NCI-H460 (cell line): ENCODE data around the gene CASTOR1. TPM values are rescaled to one million over a fixed set of nuclear protein-coding genes. Genes with fewer than 3 reads are reported as not detected.
"Not testable (repeated sequence)": the region's sequence is repeated elsewhere in the genome, so short reads cannot be mapped to it uniquely, and the experiment has no call there.

Source experiments
- DNase-seq: peaks from one replicate; pipeline ENCODE4 v3.0.0-alpha.2; 2016; ENCODE audit warnings: low read depth; ENCODE audit errors: extremely low read depth
- polyA plus RNA-seq: library from polyadenylated mRNA; depleted of rRNA; stranded (reverse); fragments of >200 nt; gene quantifications from 2 replicates; pipeline ENCODE4 v1.2.3, GENCODE V29; 2014; cell fraction: nucleus; rRNA removed
- total RNA-seq: library from RNA; depleted of rRNA; stranded (reverse); fragments of >200 nt; shearing (Covaris generic); gene quantifications from 2 replicates; pipeline ENCODE4 v1.2.3, GENCODE V29; 2014; rRNA removed

The CASTOR1 gene
- 11.1 and 15.8 TPM in 2 replicates for total RNA-seq
- 22.8 and 24.5 TPM in 2 replicates for polyA plus RNA-seq

DNA sequence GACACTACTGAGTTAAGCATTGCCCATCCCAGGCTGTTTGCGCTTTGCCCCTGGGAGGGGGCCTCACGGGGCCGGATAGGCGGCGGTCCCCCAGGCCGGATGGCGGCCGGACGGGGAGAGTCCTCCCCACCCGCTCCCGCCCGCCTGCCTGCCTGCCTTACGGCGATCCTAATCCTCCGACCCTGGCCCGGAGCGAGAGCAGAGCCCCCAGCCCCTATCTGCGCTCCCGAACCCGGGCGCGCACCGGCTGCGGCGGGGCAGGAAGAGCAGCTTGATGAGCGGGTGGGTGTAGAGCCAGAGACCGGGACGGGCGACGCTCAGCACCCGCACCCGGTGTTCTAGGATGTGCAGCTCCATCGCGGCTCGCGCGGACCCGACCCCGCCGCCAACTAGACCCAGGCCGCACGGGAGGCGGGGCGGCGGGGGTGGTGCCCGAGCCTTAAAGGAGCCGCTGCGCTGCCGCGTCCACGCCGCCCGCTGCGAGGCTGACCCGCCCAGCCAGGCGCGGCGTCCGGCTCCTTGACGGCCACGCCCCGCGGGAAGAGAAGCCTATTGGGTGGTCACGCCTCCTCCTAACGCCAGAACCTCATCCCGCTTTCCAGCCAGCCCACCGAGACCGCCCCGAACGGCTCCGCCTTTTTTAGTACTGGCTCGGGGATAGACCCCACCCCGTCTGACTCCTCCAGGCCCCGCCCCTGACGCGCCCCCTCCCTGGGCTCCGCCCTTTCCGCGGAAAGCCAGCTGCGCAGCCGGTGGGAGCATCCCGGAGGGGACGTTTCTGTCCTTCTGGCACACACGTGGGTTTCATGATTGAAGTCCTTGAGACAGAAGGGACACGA, at the start of gene CASTOR1:
Gene CASTOR1 (minus strand): TSS at position 365 of the 839 bp plus-strand sequence. CDS start 8 bp downstream, at position 357.
- peak; percentile 95 for DNase-seq

DNA sequence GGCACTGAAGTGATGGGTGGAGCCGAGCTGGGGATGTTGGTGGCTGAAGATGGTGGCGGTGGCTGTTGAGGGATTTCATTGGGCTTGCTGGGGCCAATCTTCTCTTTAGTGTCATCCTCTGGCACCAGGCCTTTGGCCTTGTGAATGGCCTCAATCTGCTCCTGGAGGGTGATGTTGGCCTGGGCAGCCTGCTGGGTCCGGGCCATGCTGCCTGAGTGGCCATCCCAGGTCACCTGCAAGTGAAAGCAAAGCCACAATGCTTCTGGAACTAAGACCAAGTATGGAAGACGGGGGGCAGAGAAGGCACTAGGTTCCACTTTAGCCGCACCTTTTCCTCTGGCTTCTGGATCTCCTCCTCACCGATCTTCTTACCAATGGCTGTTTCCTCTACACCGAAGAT, 49.5 kb upstream of the CASTOR1 start:
- DNase-seq = no peak

DNA sequence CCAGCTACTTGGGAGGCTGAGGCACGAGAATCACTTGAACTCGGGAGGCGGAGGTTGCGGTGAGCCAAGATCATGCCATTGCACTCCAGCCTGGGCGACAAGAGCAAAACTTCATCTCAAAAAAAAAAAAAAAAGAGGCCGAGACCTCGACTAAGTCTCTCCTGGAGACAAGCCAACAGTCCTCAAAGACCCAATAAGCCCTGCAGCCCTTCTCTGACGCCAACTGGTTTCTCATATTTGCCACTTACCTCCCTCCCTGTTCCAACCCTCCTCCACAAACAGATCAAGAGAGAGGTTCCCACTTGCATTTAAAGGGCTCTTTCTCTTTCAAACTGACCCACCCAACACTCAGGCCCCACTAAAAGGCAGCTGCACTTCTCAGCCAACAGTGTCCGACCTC, 49.0 kb upstream of the CASTOR1 start:
- not testable (repeated sequence) for DNase-seq

DNA sequence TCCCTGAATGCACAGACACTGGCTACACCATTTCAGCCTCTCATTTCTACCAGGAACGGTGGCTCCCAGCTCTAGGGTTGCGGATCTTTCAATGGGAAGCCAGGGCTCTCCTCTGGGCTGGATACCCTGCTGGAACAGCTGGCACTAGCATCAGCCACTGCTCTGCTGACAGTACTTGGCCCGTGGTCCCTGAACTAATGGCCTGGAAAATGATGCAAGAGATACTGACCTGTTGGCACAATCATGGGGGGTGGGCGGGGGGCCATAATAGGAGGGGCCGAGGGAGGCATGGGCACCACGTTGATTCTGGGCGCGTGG, 48.1 kb upstream of the CASTOR1 start:
- no peak for DNase-seq

DNA sequence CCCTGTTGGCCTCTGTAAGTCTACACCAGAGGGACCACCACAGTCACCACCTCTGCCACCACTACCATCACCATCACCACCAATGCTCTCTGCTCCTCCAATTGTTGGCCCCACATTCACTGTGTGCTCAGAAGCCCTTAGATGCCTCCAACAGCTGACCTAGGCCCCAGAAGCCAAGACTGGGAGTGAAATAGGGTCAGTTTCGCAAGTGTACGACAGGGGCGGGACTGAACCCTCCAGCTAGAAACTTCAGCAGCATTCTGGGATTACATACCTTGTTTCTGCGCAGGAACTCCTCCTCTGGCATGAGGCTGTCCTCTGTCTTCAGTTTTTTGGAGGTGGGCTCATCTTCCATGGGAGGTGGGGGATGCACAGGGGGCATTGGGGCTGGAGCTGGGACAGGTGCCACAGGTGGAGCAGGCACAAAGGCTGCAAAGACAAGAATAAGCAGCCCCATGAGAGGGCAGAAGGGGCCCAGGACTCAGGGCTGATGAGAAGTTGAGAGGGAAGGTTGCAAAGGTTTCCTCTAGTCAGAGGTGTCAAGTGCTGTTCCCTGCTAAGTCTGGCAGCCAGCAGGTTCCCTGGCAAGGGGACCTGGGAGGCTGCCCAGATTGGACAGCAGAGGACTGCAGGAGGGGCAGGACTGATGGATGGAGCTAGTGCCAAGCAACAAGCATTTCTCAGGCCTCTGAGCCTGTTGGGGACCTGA, 47.6 kb upstream of the CASTOR1 start:
- no peak for DNase-seq

DNA sequence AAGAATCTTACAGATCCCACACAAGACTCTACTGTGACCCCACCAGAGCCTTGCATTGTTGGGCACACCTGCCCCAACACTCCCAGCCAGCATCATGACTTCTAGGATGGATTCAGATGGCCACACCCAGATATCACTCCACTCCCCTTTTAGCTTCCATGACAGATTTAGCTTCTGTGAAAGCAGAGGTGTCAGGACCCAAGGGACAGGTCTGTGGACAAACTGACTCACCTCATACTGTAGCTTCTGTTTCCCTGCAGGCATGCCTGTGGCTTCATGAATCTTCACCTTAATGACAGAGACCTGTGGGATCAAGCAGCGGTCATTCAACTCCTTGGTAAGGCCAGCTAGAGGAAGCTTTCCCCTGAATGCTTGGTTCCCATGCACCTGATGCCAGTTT, 45.9 kb upstream of the CASTOR1 start:
- DNase-seq = no peak

DNA sequence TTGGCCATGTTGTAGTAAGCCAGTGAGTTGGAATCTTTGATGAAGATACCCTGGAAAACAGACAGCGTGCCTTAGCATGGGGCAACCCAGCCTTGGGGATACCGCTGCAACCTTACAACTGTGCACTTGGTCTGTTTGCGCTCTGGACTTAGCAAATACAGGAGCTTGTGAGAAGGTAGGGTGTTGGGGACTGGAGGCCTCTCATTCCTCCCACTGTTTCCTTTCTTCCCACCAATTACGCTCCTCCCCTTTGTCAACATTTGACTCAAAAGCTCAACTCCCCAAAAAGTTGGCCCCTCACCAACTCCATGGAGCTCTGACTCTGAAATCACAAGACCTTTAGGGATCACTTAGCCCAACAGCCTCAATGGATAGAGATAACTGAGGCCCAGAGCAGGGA, 45.3 kb upstream of the CASTOR1 start:
- no peak for DNase-seq

DNA sequence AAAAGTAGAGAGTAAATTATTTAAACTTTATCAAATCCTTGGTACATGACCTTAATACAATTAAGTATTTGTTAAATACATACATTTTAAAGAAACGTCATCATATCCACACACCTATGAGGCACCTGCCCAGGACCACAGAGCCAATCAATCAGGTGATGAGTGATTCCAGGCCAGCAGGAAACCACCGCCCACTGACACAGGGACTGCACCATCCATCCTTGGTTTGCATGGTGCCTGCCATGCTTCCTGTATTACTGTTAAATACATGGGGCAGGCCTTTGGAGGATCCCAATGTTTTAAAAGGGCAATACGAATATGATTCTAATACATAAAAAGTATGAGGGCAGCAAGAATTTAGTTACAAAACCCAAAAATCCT, 44.4 kb upstream of the CASTOR1 start:
- no peak for DNase-seq

DNA sequence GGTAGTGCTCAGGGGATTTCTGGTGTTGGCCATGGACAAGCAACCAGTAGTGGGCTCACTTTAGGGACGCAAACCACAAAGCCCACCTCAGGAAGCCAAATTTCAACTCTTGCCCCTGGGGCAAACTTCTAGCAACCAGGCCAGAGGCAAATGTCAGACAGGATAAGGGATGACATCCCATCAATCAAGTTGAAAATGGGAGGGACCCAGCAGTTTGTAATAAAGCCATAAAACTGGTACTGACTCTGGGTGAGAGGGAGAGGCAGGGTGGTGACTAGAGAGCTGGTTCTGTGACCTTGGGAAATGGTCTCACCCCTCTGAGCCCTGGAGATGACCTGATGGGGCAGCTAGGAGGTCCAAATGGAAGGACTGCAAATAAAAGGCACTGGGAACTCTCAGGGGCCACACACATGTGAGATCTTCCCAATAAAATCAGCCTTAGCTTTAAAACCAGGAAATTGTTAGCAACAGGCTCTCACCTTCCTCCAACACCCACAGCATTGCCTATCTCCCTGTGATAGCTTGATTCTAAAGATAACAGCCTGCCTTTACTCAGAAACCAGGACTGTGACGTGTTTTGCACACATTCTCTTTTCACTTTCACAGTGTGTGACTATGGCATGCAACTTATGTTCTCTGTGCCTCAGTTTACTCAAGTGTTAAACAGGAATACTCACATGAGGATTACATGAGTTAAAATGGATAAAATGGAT, 43.8 kb upstream of the CASTOR1 start:
- DNase-seq = no peak

DNA sequence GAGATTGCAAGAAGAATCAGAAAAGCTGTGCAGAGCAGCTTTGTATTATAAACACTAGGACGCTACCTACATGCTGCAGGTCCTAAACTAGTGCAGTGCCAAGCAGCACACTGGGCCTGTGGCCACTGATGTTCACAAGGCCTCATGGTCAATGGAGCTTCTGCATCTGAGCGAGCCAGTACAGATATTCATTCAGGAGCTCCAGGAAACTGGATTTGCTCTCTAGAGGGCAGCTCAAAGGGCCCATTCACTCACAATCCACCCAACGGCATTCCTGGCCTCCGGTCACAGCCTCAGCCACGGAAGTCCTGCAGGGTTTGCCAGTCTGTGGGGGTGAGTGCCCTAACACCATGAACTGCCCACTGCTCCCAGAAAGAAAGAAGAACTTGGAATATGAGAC, 43.2 kb upstream of the CASTOR1 start:
- no peak for DNase-seq

DNA sequence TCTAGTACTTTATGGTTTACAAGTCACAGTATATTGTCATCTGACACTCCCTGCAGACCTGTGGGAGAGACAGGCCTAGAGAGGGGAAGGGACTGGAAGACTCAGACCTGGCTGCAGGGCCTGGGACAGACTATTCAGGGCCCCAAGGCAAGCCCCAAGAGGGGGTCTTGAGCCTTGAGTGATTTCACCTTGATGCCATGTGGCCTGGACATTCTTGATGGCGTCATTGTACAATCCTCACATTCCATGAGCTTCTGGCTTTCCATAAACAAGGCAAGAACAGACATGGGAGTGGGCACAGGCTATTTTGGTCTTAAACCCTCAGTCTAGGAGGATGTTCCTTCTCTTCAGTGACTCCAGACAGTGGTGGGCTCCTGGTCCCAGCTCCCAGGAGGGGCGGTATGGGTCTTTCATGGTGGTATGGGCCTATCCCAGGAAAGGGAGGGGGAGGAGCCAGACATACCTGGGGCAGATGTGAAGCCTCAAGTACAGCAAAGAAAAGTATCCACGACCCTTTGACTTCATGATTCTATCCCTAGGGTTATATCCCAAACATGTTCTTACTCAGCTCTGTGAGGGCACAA, 39.3 kb upstream of the CASTOR1 start:
- DNase-seq = no peak

DNA sequence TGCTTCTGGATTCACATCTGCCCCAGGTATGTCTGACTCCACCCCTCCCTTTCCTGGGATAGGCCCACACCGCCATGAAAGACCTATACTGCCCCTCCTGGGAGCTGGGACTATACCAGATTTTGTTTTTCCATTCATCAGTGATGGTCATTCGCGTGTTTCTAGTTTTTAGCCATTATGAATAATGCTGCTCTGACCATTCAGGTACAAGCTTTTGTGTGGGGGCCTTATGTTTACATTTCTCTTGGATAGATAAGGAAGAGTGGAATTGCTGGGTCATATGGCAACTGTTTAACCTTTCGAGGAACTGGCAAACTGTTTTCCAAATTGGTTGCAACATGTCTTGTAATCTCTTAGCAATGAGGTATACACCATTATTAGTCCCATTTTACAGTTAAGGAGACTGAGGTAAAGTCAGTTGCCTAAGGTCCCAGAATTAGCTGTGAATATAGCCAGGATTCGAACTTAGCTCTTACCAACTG, 38.6 kb upstream of the CASTOR1 start:
- DNase-seq = no peak

DNA sequence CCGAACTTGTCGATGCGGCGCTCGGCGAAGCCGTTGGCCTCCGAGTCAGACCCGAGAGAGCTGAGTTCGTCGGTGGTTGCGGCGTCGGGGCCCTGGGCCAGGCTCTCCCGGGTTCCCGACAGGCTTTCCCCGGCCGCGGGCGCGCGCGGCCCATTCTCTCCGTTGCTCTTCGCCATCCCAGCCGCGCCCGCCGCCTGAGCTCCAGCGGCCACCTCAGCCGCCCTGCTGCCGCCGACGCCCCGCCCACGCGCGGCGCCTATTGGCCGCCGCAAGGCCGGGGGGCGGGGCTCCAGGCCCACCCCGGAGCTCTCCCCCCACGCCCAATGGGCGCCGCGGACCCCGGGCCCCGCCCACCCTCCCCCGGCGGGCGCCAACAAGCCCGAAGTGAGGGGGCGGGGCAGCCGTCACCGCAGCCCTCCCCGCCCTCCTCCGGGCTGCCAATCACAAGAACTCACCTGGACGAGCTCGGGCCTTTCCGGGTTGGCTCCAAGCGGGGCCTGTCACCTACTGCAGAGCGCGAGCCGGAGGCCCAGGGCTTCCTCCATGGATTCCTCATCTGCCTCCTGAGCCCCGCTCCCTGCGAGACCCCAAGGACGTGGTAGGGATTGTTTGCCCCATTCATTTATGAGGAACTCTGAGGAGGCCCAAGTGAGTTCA, 37.5 kb upstream of the CASTOR1 start, which contains the start of gene TBC1D10A:
Gene TBC1D10A (minus strand): TSS at position 236 of the 657 bp plus-strand sequence. CDS start 60 bp downstream, at position 176.
- peak; percentile 73 for DNase-seq

DNA sequence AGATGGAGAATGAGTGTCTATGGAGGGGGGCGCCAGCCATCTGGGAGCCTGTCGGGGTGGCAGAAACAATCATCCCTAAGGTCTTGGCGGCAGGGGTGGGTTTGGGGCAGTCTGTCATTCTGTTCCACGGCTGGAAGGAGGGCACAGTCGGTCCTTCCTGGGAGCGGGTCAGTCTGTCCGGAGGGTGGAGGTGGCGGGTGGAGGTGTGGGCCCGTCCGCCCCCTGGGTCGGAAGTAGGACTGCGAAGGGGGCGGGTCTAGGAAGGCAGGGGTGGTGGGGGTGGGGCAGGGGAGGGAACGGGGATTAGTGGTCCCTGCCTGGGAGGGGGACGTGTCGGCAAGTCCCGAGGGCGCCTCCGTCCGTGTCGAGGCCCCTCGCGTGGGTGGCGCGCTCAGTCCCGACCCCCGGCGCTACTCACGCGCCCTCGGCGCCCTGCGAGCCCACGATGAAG, 37.0 kb upstream of the CASTOR1 start:
- DNase-seq = no peak

DNA sequence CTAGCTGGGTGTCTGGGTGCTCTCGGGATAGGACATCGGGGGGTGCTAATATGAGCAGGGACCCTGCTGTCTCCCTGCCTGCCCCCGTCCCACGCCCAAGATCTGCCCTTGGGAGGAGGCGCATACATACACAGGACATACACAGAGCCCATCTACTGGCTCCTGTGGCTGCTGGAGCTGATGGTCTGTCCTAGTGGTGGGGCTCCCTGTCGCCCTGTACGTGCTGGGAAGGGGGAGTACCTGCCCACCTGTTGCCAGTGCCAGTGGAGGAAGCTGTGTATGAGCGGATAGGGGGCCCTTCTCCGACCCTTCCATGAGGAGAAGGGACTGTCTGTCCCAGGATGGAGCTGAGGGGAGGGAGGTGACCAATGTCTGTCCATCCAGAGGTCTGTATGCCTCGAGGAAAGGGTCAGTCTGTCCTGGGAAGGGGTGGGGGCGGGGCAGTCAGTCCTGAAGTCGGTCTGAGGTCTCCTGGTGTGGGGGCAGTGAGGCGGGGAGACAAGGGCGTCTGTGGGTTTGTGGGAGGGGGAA, 36.5 kb upstream of the CASTOR1 start:
- no peak for DNase-seq

DNA sequence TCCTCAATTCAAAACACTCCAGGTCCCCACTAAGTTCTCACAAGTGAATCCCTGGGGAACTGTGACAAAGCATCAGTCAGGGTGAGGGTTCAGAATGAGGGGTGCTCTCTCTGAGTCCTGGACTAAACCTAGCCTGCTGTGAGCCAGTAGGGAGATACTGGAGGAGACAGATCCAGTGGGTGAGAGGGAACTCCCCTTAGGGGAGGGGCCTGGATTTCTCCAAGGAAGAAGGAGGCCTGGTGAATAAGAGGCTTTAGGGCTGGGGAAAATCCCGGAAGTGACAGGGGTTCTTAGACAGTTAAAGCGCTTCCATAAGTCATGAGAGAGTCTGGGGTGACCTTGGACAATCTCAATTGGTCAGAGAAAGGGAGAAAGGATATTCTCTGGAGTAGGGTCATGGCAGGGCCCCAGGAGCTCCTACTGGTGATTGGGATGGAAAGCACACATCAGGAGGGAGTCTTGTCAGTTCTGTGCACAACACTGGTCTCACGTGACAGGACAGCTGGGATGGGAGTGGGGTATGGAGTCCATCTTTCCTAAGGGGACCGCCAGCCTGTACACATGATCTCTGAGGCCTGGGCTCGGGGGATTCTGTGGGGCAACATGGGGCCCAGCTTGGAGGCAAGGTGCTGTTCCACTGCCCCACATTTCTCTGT, 35.9 kb upstream of the CASTOR1 start:
- peak; percentile 16 for DNase-seq

DNA sequence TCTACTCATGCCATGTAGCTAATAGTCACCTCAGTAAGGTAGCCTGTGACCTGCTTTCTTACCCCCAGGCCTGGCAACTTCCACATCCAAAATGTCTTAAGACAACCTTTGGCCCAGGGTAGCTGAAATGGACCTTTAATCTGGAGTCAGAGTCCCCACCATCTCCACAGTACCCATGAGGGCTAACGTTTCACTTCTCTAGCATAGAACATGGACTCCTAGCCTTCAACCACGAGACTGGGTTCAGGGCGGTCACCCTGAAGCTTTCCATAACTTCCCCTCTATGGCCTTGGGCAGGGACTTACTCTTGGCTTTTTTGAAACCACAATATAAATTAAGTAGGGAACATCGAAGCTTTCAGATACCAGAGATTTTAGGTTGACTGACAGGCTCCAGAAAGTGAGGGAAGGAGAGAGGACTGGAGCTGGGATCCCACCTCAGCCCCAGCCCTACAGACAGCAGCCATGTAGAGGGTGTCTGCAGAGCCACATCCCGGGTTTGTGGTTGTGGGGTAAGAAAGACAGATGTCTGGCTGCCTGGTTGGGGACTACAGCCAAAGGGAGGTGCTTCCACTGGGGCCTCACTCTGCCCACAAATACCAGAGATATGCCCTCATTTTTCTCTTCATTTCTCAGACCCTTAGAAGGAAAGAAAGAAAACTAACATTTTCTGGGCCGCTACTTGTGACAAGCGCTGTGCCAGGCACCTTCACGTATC, 34.9 kb upstream of the CASTOR1 start:
- DNase-seq = no peak

DNA sequence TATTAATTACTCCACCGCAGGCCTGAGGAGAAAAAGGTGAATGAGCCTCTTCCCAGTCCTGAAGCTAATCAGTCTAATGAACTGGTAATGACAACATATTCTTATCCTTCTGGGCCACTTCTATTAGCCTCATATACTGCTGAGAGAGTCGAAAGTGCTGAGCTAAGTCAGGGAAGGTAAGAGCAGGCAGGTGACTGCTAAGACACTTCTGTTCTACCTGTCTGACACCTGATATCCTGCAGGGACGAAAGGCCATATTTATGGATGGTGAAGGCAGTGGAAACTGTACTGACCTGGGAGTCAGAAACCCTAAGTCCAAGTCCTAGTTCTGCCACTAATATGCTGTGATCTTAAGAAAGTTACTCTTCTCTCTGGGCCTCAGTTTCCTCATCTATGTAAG, 33.9 kb upstream of the CASTOR1 start:
- no peak for DNase-seq

DNA sequence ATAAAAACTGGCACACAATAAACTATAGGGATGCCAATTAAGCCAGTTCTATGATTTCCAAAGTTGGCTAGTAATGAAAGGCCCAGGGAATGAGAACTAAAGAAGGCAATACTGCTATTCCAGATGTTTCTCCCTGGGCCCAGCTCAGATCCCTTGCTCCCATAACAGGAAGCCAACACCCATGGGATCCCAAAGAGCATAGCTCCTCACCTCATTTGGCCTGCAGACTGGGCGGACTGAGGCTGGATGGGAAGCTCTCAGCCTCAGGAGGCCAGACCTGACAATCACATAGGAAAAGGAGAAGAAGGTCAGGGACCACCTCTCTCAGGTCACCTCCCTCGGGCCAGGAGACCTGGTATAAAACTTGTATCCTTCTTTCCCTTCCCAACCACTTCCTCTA, 32.2 kb upstream of the CASTOR1 start:
- DNase-seq = no peak
